GM19372 (cell line): Measurements from ENCODE around the gene GARS1.
"Not testable (repeated sequence)": the region's sequence is repeated elsewhere in the genome, so short reads cannot be mapped to it uniquely, and the experiment has no call there.

Experiments
- ATAC-seq: cut with Tn5 transposase; IDR thresholded peaks from one replicate; pipeline ENCODE4 v1.9.1; 2021; ENCODE audit warnings: mild to moderate bottlenecking, low read depth, moderate library complexity; ENCODE audit not compliant: unreplicated experiment

Gene GARS1

GRCh38 chr7:30618080-30618676 is 23.5 kb downstream of the GARS1 start:
- ATAC-seq, result no peak

- no peak for ATAC-seq
Measured at GRCh38 chr7:30618961-30619360, 24.3 kb downstream of the GARS1 start.

GRCh38 chr7:30625283-30625682 is 30.6 kb downstream of the GARS1 start:
- no peak for ATAC-seq

- no peak for ATAC-seq
Measured at GRCh38 chr7:30627026-30627425, 32.3 kb downstream of the GARS1 start.

GRCh38 chr7:30630986-30631385 is 36.3 kb downstream of the GARS1 start:
- ATAC-seq, result no peak

DNA sequence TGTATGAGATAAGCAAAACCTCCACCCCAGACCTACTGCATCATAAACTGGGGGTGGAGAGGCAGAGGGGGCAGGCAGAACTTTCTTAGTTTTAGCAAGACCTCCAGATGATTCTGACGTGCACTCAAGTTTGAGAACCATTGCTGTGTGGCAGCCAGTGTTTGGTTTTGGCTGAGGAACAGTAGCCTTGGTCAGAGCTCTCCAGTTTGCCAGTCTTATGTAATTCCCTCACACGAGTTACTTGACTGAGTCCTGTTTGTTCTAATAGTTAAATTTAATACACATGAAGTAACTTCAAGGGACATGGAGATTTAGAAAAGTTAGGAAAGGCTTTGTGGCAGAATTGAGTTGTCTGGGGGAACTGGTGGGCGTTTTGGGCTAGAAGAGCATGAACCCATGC is 38.5 kb downstream of the GARS1 start:
- ATAC-seq, result no peak

- ATAC-seq, result no peak
Measured at GRCh38 chr7:30634193-30634626, 39.5 kb downstream of the GARS1 start.

DNA sequence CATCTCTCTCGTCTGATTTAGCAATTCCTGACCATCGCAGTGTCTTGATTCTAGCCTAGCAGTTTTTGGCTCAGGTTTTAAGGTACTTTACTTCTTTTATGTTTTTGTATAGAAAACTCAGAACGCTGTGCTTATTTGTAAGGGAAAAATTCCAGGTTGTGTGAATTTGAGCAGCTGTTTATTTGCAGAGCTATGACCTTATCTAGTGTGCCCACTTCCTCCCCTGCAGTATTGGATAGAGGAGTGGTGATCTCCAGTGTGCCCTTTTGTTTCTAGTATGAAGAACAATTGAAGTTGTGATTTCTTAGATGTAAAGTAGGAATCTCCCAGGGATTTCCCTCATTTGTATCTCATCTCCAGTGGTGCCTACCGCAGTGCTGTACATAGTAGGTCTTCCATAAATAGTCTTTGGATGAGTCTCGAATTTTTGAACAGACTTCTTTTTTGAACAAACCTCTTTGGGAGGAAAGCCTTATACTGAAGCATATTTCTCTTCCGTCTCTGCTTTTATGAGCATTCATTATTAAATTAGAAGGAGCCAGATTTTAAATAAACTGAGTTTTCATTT is 40.0 kb downstream of the GARS1 start:
- no peak for ATAC-seq

- no peak for ATAC-seq
Measured at GRCh38 chr7:30635798-30636197, 41.1 kb downstream of the GARS1 start.

GRCh38 chr7:30642322-30642721 is 47.6 kb downstream of the GARS1 start:
- not testable (repeated sequence) for ATAC-seq

DNA sequence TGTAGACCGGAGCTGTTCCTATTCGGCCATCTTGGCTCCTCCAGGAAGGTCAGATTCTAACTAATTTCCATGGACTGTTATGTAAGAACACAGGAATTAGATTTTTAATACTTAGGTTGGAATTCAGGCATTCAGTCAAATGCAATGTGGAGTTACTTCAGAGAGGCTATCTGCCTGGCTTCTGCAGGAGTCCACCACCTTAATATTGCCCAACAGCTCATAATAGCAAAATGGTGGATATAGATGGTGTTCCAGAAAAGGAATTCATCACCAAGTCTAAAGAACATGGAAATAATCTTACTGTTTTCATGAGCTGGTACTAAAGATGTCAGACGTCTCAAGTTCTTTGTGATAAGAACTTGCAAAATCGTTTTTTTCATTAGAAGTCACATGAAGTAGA is 48.1 kb downstream of the GARS1 start:
- ATAC-seq, result no peak

GRCh38 chr7:30644286-30644955 is 49.7 kb downstream of the GARS1 start:
- ATAC-seq, result no peak

- no peak for ATAC-seq
Measured at GRCh38 chr7:30645661-30646060, 51.0 kb downstream of the GARS1 start.

DNA sequence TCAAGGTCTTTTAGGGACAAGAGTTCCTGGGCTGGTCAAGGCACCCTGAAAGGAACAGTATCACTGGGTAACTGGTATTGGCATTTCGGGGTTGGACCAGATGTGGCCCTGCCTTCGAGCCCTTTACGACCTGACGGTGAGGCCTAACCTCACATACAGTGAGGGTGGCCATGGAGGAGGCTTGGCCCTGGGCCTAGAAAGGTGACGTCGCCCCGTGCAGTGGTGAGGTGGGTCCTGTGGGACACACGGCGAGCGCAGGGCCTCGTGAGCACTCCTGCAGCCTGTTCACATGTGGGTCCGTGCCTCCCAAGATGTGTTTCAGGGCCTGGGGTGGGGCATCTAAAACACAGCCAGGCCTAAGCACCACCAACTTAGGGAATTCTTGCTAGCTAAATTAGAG is 51.5 kb downstream of the GARS1 start:
- ATAC-seq, result no peak

DNA sequence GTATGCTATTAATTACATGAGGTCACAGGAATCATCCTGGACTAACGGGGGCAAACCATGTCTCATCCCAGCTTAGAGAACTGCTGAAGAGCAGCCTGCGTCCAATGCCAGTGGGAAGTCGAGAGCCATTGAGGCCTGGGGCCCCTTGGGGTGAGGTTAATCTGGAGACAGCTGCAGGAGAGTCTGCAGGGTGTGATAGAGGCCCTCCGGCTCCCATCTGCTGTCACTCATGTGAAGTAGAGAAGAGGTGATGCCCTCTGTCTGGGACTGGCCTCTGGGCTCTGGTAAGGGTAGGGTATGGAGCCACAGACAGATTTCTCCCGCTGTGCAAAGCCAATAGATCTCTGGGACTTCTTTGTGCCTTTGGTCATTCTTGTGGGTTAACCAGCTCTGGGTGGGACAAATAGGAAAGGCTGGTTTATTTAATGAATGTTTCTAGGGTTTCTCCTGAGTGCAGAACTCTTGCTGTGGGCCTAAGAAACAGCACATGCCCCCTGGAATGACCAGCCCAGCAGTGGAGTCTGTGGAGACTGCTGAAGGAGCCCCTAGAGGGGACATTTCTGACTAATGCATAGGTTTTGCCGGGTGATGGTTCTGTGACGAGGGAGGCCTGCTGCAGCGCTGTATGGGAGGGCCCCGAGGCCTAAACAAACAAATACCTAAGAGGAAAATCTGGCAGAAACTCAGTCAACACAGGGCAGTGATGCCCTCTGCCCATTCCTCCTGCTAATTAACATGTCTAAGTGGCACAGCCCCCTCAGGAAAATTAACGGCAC is 53.1 kb downstream of the GARS1 start:
- no peak for ATAC-seq

- no peak for ATAC-seq
Measured at GRCh38 chr7:30648744-30649540, 54.3 kb downstream of the GARS1 start.

DNA sequence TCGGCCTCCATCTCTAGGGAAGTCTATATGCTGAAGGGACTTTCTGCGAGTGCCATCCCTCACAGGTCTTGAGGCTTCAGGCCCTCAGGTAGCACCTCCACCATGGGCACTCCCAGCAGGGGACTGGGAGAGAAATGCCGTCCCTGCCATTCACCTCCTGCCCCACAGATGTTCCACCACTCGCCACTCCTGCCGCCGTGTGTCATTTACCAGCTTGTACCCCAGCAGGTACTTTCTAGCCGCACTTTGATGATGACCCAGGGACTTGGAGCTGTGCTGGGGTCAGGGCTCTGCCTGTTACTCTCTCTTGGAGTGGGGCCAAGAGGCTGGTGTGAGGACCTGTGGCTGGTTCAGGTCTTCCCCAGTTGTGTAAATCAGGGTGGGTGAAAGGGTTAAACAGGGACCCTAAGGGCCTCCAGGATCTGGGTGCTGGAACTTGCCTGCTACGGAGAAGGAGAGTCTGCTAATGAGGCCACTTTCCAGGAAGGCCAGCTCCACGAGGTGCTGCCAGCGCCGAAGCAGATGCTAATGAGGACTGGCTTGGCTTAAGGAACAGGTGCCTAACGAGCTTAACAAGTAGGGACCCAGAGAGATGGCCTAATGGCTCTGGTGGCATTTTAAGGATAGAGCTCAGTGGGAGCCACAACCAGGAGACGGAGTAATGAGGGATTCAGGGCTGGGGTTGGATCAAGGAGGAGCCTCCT is 55.2 kb downstream of the GARS1 start:
- ATAC-seq, result no peak

GRCh38 chr7:30650421-30650808 is 55.7 kb downstream of the GARS1 start:
- no peak for ATAC-seq

DNA sequence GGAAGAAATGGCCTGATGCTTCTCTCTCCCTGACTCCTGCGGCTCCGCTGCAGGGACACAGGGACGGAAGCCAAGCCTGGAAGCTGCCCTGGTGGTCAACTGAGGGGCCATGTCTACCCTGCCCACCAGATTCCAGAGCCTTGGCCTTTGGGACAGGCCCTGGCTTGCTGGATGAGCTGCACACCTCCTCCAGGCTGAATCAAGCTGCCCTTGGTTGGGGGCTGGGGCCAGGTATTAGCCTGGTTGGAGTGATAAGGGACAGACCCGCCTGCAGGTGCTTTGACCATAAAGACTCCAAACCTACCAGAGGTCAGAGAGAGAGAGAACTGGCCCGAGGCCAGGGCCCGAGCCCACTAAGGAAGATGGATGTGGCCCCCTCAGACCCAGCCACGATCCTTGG is 57.5 kb downstream of the GARS1 start:
- no peak for ATAC-seq
